Measurements from ENCODE around the gene HNRNPM. TPM values are rescaled to one million over a fixed set of nuclear protein-coding genes. Genes with fewer than 3 reads are reported as not detected.

The HNRNPM gene
- total and polyA plus RNA-seq, 4 experiments from 2014 or later = 197 to 245 (median 203) TPM

DNA sequence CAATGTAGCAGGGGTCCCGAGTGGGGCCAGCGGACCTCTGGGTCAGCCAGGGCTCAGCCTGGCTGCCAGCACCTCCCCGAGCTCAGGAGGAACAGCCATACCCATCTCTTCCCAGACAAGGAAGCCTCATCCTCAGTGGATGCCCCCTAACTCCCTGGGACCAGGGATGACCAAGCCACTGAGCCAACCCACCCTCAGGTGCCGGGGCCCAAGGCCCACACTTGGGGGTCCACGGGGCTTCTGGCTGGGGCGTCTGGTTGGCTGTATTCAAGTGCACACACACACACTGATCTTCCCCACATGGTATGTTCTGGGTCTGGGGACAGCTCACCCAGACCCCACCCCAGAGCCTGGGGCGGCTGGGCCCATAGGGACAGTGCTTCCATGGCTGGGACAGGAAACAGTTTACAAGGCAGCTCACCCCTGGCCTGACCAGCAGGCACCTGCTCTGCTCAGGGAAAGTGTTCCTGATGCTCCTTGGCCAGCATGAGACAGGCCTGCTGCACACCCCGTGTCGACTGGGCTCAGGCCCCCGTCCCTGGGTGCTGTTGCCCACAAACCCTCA lies 46.9 kb upstream of the HNRNPM start:
- H3K4me1 Mint-ChIP-seq = peaks cover 17 to 33% (median 22%) of the 10 kb centered on the region in 4 donors
- no peaks in the 10 kb centered on the region for H3K9me3 Mint-ChIP-seq
- Histone ChIP-seq H3K4me1 (ENCODE audit: insufficient read depth, low read length) (peaks cover 13% of the 10 kb centered on the region), H3K27ac (ENCODE audit: low read depth, low read length) (no peak overlapping the region), H3K36me3 (ENCODE audit: insufficient read depth, low read length) (peaks cover 20% of the 10 kb centered on the region), H3K27me3 (ENCODE audit: insufficient read depth, low read length) (no peaks in the 10 kb centered on the region), H3K9me3 (ENCODE audit: control insufficient read depth in 1 of 2, low read length in 2 of 2) (no peaks in the 10 kb centered on the region), H3K4me3 (ENCODE audit: low read length in 2 of 2) (no peak overlapping the region)
- ChIA-PET CTCF (ENCODE audit: partially characterized antibody) (interaction anchor here (0.6 to 3.0 kb wide), 6 partner anchors 21 to 225 kb away, joined by 3 to 13 read pairs (median 3); partner anchors contain the start of gene MYO1F), POLR2A (ENCODE audit: partially characterized antibody) (interaction anchor here (1.1 kb wide), 1 partner anchor 44 kb away, joined by 3 read pairs; no protein-coding TSS in a partner anchor)
- no peaks in the 10 kb centered on the region for H3K27me3 Mint-ChIP-seq
- peaks cover 7 to 36% of the 10 kb centered on the region in 2 donors for H3K36me3 Mint-ChIP-seq
- no peak overlapping the region for H3K27ac Mint-ChIP-seq
- intact Hi-C loops (cut with micrococcal nuclease) = loop anchor here (5.0 kb wide), 1 partner anchor 131 kb away; no protein-coding TSS in a partner anchor
- no peak overlapping the region for H3K4me3 Mint-ChIP-seq
- DNase-seq = no peak

GRCh38 chr19:8398311-8398771 lies 46.4 kb upstream of the HNRNPM start:
- Mint-ChIP-seq H3K9me3 (no peaks in the 10 kb centered on the region), H3K4me3 (no peak overlapping the region), H3K27ac (no peak overlapping the region), H3K4me1 (peaks cover 14 to 28% (median 18%) of the 10 kb centered on the region in 4 donors), H3K36me3 (peaks cover 7 to 33% of the 10 kb centered on the region in 2 donors), H3K27me3 (no peaks in the 10 kb centered on the region)
- ChIA-PET POLR2A (ENCODE audit: partially characterized antibody) (interaction anchor here (1.1 kb wide), 1 partner anchor 45 kb away, joined by 3 read pairs; no protein-coding TSS in a partner anchor), CTCF (ENCODE audit: partially characterized antibody) (interaction anchor here (0.9 to 3.0 kb wide), 5 partner anchors 21 to 182 kb away, joined by 3 to 13 read pairs (median 3); partner anchors contain the start of gene MYO1F)
- no peaks in the 10 kb centered on the region for H3K9me3 ChIP-seq (ENCODE audit: control insufficient read depth in 1 of 2, low read length in 2 of 2)
- H3K27me3 ChIP-seq (ENCODE audit: insufficient read depth, low read length) = no peaks in the 10 kb centered on the region
- no peak overlapping the region for H3K27ac ChIP-seq (ENCODE audit: low read depth, low read length)
- H3K4me3 ChIP-seq (ENCODE audit: low read length in 2 of 2) = no peak overlapping the region
- peaks cover 24% of the 10 kb centered on the region for H3K36me3 ChIP-seq (ENCODE audit: insufficient read depth, low read length)
- DNase-seq = no peak
- peaks cover 13% of the 10 kb centered on the region for H3K4me1 ChIP-seq (ENCODE audit: insufficient read depth, low read length)
- intact Hi-C loops (cut with micrococcal nuclease) = loop anchor here (5.0 kb wide), 1 partner anchor 131 kb away; no protein-coding TSS in a partner anchor

DNA sequence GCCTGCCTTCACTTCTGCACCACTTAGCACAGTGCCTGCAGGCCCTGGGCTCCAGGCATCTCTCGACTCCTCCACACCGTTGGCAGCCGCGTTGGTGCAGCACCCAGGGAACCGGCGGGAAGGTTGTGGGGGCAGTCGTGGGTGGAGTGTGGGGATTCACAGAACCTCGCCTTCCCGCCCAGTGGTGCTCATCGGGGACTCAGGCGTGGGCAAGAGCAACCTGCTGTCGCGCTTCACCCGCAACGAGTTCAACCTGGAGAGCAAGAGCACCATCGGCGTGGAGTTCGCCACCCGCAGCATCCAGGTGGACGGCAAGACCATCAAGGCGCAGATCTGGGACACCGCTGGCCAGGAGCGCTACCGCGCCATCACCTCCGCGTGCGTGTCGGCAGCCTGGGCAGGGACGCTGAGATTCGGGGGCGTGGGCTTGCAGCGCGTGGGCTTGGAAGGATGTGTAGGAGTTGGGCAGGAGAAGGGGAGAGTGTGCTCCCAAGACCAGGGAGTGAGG lies 45.0 kb upstream of the HNRNPM start:
- Histone ChIP-seq H3K4me3 (ENCODE audit: low read length in 2 of 2) (no peak overlapping the region), H3K27me3 (ENCODE audit: insufficient read depth, low read length) (no peaks in the 10 kb centered on the region), H3K36me3 (ENCODE audit: insufficient read depth, low read length) (peaks cover 25% of the 10 kb centered on the region), H3K27ac (ENCODE audit: low read depth, low read length) (no peak overlapping the region), H3K9me3 (ENCODE audit: control insufficient read depth in 1 of 2, low read length in 2 of 2) (no peaks in the 10 kb centered on the region), H3K4me1 (ENCODE audit: insufficient read depth, low read length) (peaks cover 13% of the 10 kb centered on the region)
- ChIA-PET CTCF (ENCODE audit: partially characterized antibody) (interaction anchor here (3.0 kb wide), 1 partner anchor 46 kb away, joined by 13 read pairs; no protein-coding TSS in a partner anchor), POLR2A (ENCODE audit: partially characterized antibody) (interaction anchor here (1.3 kb wide), 1 partner anchor 9 kb away, joined by 4 read pairs; the partner anchor contains the start of gene RAB11B)
- no peak for DNase-seq
- intact Hi-C loops (cut with micrococcal nuclease) = loop anchor here (5.0 kb wide), 1 partner anchor 132 kb away; no protein-coding TSS in a partner anchor
- no peak overlapping the region for H3K4me3 Mint-ChIP-seq
- no peaks in the 10 kb centered on the region for H3K27me3 Mint-ChIP-seq
- no peaks in the 10 kb centered on the region for H3K9me3 Mint-ChIP-seq
- peaks cover 14 to 19% (median 15%) of the 10 kb centered on the region in 4 donors for H3K4me1 Mint-ChIP-seq
- H3K27ac Mint-ChIP-seq = no peak overlapping the region
- H3K36me3 Mint-ChIP-seq = peaks cover 11 to 36% of the 10 kb centered on the region in 2 donors

- Histone ChIP-seq H3K4me3 (ENCODE audit: low read length in 2 of 2) (no peak overlapping the region), H3K27ac (ENCODE audit: low read depth, low read length) (no peak overlapping the region), H3K36me3 (ENCODE audit: insufficient read depth, low read length) (peaks cover 29% of the 10 kb centered on the region), H3K27me3 (ENCODE audit: insufficient read depth, low read length) (no peaks in the 10 kb centered on the region), H3K4me1 (ENCODE audit: insufficient read depth, low read length) (peaks cover 9% of the 10 kb centered on the region), H3K9me3 (ENCODE audit: control insufficient read depth in 1 of 2, low read length in 2 of 2) (no peaks in the 10 kb centered on the region)
- intact Hi-C loops (cut with micrococcal nuclease) = no loop called here
- POLR2A ChIA-PET (ENCODE audit: partially characterized antibody) = no interaction called here
- CTCF ChIA-PET (ENCODE audit: partially characterized antibody) = no interaction called here
- no peaks in the 10 kb centered on the region for H3K27me3 Mint-ChIP-seq
- H3K9me3 Mint-ChIP-seq = no peaks in the 10 kb centered on the region
- peaks cover 5 to 6% (median 5%) of the 10 kb centered on the region in 4 donors for H3K4me1 Mint-ChIP-seq
- H3K4me3 Mint-ChIP-seq = no peak overlapping the region
- no peak for DNase-seq
- peaks cover 11 to 32% of the 10 kb centered on the region in 2 donors for H3K36me3 Mint-ChIP-seq
- H3K27ac Mint-ChIP-seq = no peak overlapping the region
Observed at GRCh38 chr19:8401981-8402411, 42.8 kb upstream of the HNRNPM start.

GRCh38 chr19:8403098-8403819 lies 41.5 kb upstream of the HNRNPM start:
- no peak overlapping the region for H3K27ac Mint-ChIP-seq
- no peaks in the 10 kb centered on the region for H3K4me1 ChIP-seq (ENCODE audit: insufficient read depth, low read length)
- no peak for DNase-seq
- POLR2A ChIA-PET (ENCODE audit: partially characterized antibody) = no interaction called here
- no peak overlapping the region for H3K27ac ChIP-seq (ENCODE audit: low read depth, low read length)
- intact Hi-C loops (cut with micrococcal nuclease) = no loop called here
- H3K4me3 ChIP-seq (ENCODE audit: low read length in 2 of 2) = no peak overlapping the region
- no peak overlapping the region for H3K4me3 Mint-ChIP-seq
- no peaks in the 10 kb centered on the region for H3K27me3 ChIP-seq (ENCODE audit: insufficient read depth, low read length)
- no peaks in the 10 kb centered on the region for H3K9me3 ChIP-seq (ENCODE audit: control insufficient read depth in 1 of 2, low read length in 2 of 2)
- CTCF ChIA-PET (ENCODE audit: partially characterized antibody) = interaction anchor here (0.9 kb wide), 1 partner anchor 11 kb away, joined by 3 read pairs; no protein-coding TSS in a partner anchor
- H3K9me3 Mint-ChIP-seq = no peaks in the 10 kb centered on the region
- H3K36me3 ChIP-seq (ENCODE audit: insufficient read depth, low read length) = peaks cover 29% of the 10 kb centered on the region
- H3K27me3 Mint-ChIP-seq = no peaks in the 10 kb centered on the region
- no peaks in the 10 kb centered on the region for H3K4me1 Mint-ChIP-seq
- peaks cover 11 to 29% of the 10 kb centered on the region in 2 donors for H3K36me3 Mint-ChIP-seq

DNA sequence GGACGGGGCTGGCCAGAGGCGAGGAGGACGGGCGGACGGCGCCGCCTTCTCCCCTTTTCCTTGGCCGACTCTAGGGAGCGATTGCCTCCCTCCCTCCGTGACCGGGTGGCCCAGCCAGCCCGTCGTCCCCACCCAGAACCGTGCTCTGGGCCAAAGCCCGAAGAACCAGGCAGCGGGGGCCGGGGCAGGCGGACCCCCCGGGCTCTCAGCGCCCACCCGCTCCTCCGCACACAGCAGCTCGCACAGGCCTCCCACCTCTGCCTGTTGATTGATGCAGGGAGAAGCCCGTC lies 41.0 kb upstream of the HNRNPM start:
- Histone ChIP-seq H3K9me3 (ENCODE audit: control insufficient read depth in 1 of 2, low read length in 2 of 2) (no peaks in the 10 kb centered on the region), H3K4me1 (ENCODE audit: insufficient read depth, low read length) (no peaks in the 10 kb centered on the region), H3K27ac (ENCODE audit: low read depth, low read length) (no peak overlapping the region), H3K36me3 (ENCODE audit: insufficient read depth, low read length) (peaks cover 29% of the 10 kb centered on the region), H3K4me3 (ENCODE audit: low read length in 2 of 2) (no peak overlapping the region), H3K27me3 (ENCODE audit: insufficient read depth, low read length) (no peaks in the 10 kb centered on the region)
- DNase-seq = no peak
- ChIA-PET POLR2A (ENCODE audit: partially characterized antibody) (no interaction called here), CTCF (ENCODE audit: partially characterized antibody) (interaction anchor here (0.9 kb wide), 1 partner anchor 10 kb away, joined by 3 read pairs; no protein-coding TSS in a partner anchor)
- Mint-ChIP-seq H3K9me3 (no peaks in the 10 kb centered on the region), H3K27me3 (no peaks in the 10 kb centered on the region), H3K4me1 (no peaks in the 10 kb centered on the region), H3K36me3 (peaks cover 11 to 29% of the 10 kb centered on the region in 2 donors), H3K4me3 (no peak overlapping the region), H3K27ac (no peak overlapping the region)
- intact Hi-C loops (cut with micrococcal nuclease) = no loop called here
